Measurements from ENCODE around the gene PSMD9. TPM values are rescaled to one million over a fixed set of nuclear protein-coding genes. Genes with fewer than 3 reads are reported as not detected.

Gene PSMD9
- total and polyA plus RNA-seq, 9 donors, result 24.4 to 58.7 (median 35.5) TPM

DNA sequence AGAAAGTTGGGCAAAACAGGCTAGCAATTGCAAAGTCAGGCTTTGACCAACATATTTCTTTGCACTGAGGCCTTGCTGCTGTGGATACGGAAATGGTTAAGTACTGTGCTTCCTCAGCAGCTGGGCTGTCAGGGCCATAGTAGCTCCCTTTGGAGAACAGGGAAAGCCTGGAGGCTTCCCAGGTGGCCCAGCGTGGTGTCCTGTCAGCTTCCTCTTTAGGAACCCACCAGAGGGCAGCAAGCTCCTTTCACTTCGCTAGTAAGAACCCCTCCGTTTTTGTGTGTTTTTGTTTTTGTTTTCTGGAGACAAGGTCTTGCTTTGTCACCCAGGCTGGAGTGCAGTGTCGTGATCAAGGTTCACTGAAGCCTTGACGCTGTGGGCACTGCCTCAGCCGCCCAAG, 28.1 kb downstream of the PSMD9 start:
- Histone ChIP-seq H3K9me3 (no peaks in the 10 kb centered on the region), H3K4me3 (no peak overlapping the region), H3K27me3 (no peaks in the 10 kb centered on the region), H3K27ac (no peak overlapping the region), H3K4me1 (ENCODE audit: insufficient read depth) (no peaks in the 10 kb centered on the region), H3K36me3 (no peaks in the 10 kb centered on the region)
- DNase-seq, result no peak
- intact Hi-C loops (cut with DNase I), result no loop called here
- TF ChIP-seq EP300 (IDR thresholded peaks at IDR 0.05) (no peak), POLR2A (IDR thresholded peaks at IDR 0.05) (no peak)
- TF ChIP-seq, protein P1, sequence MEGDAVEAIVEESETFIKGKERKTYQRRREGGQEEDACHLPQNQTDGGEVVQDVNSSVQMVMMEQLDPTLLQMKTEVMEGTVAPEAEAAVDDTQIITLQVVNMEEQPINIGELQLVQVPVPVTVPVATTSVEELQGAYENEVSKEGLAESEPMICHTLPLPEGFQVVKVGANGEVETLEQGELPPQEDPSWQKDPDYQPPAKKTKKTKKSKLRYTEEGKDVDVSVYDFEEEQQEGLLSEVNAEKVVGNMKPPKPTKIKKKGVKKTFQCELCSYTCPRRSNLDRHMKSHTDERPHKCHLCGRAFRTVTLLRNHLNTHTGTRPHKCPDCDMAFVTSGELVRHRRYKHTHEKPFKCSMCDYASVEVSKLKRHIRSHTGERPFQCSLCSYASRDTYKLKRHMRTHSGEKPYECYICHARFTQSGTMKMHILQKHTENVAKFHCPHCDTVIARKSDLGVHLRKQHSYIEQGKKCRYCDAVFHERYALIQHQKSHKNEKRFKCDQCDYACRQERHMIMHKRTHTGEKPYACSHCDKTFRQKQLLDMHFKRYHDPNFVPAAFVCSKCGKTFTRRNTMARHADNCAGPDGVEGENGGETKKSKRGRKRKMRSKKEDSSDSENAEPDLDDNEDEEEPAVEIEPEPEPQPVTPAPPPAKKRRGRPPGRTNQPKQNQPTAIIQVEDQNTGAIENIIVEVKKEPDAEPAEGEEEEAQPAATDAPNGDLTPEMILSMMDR (IDR thresholded peaks at IDR 0.05), result no peak
- WGBS, 3 donors, result 28 to 42% (median 38%) methylated on average over 7 of the region's 7 CpGs

- no peaks in the 10 kb centered on the region for H3K27me3 ChIP-seq
- H3K27ac ChIP-seq, result no peak within 1 kb of the TSS
- no peak within 1 kb of the TSS for H3K4me3 ChIP-seq
- no peaks in the 10 kb centered on the region for H3K4me1 ChIP-seq (ENCODE audit: insufficient read depth)
- H3K9me3 ChIP-seq, result no peaks in the 10 kb centered on the region
- DNase-seq, result peak; percentile 30 to 74 (median 69)
- TF ChIP-seq POLR2A (IDR thresholded peaks at IDR 0.05) (no peak), EP300 (IDR thresholded peaks at IDR 0.05) (no peak)
- TF ChIP-seq, protein P1 (IDR thresholded peaks at IDR 0.05), result peak in 1 of 3 donors; percentile 44
- H3K36me3 ChIP-seq, result no peaks in the 10 kb centered on the region
- WGBS, 3 donors, result 65 to 74% (median 68%) methylated on average over 41 of the region's 41 CpGs
- intact Hi-C loops (cut with DNase I), result no loop called here
These were observed 29.5 kb downstream of the PSMD9 start, which contains the start of gene CFAP251 for GRCh38 chr12:121917950-121918678. Gene CFAP251, plus strand, starts transcription at chr12:121918592. Its CDS starts 2,714 bp downstream, at chr12:121921306.

DNA sequence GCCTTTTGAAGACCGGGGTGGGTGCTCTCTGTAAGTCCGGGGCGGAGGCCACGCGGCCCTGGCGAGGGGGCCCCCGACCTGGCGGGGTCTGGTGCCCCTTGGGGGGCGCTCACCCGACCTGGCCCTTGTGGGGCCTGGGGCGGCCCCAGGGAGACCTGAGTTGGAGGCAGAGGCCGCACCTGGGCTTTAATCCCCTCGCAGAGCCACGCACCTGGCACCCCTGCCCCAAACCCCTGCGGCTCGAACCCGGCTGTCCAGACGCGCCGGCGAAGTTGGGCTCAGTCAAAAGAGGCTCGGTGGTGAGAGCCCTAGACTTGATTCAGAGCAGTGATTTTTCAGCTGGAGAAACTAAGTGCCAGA, 30.1 kb downstream of the PSMD9 start:
- Histone ChIP-seq H3K4me1 (ENCODE audit: insufficient read depth) (no peaks in the 10 kb centered on the region), H3K9me3 (no peaks in the 10 kb centered on the region), H3K4me3 (no peak overlapping the region), H3K27me3 (no peaks in the 10 kb centered on the region), H3K36me3 (no peaks in the 10 kb centered on the region), H3K27ac (no peak overlapping the region)
- TF ChIP-seq POLR2A (IDR thresholded peaks at IDR 0.05), result no peak
- TF ChIP-seq, protein P1 (IDR thresholded peaks at IDR 0.05), result no peak
- no peak for TF ChIP-seq EP300 (IDR thresholded peaks at IDR 0.05)
- DNase-seq, result no peak
- intact Hi-C loops (cut with DNase I), result no loop called here
- 65 to 71% (median 67%) methylated on average over 11 to 22 of the region's 22 CpGs for WGBS, 3 donors

DNA sequence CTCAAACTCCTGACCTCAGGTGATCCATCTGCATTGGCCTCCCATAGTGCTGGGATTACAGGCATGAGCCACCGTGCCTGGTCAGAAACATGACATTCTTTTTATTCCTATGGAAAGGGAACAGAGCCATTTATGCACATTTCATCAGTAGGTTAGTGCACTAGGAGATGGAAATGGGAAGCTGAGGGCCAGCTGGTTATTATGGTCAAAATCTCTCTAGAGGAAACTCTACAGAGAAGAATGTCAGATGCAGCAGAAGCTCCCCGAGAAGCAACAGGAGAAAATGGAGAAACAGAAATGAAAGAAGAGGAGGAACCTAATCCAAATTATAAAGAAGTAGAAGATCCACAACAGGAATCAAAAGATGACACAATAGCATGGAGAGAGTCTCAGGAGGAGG, 32.5 kb downstream of the PSMD9 start:
- 82 to 89% (median 86%) methylated on average over 2 of the region's 2 CpGs for WGBS, 3 donors
- H3K9me3 ChIP-seq, result no peaks in the 10 kb centered on the region
- TF ChIP-seq POLR2A (IDR thresholded peaks at IDR 0.05) (no peak), EP300 (IDR thresholded peaks at IDR 0.05) (no peak)
- TF ChIP-seq, protein P1 (IDR thresholded peaks at IDR 0.05), result no peak
- no peaks in the 10 kb centered on the region for H3K36me3 ChIP-seq
- peaks cover 2% of the 10 kb centered on the region for H3K4me1 ChIP-seq (ENCODE audit: insufficient read depth)
- no peak overlapping the region for H3K4me3 ChIP-seq
- no peak for DNase-seq
- no peak overlapping the region for H3K27ac ChIP-seq
- intact Hi-C loops (cut with DNase I), result loop anchor here in 1 of 4 donors (10.0 kb wide), 1 partner anchor 204 kb away; no protein-coding TSS in a partner anchor
- H3K27me3 ChIP-seq, result no peaks in the 10 kb centered on the region

All from ovary (tissue), 9 donors.